ENCODE measurements around the gene TMIE.

The TMIE gene

GRCh38 chr3:46708401-46709156 is 7.4 kb downstream of the TMIE start:
- DNase-seq (ENCODE audit: low spot score): no peak

GRCh38 chr3:46709157-46709654 is 8.0 kb downstream of the TMIE start:
- no peak for DNase-seq (ENCODE audit: low spot score)

- no peak for DNase-seq (ENCODE audit: low spot score)
Measured at GRCh38 chr3:46709721-46710120, 8.5 kb downstream of the TMIE start.

GRCh38 chr3:46710229-46710628 is 9.0 kb downstream of the TMIE start:
- no peak for DNase-seq (ENCODE audit: low spot score)

- DNase-seq (ENCODE audit: low spot score): no peak
Measured at GRCh38 chr3:46710671-46711295, 9.6 kb downstream of the TMIE start.

GRCh38 chr3:46711305-46711704 is 10.1 kb downstream of the TMIE start:
- DNase-seq (ENCODE audit: low spot score): no peak

GRCh38 chr3:46711760-46712159 is 10.6 kb downstream of the TMIE start:
- DNase-seq (ENCODE audit: low spot score): no peak

GRCh38 chr3:46712191-46713049 is 11.2 kb downstream of the TMIE start:
- no peak for DNase-seq (ENCODE audit: low spot score)

- DNase-seq (ENCODE audit: low spot score): no peak
Measured at GRCh38 chr3:46713050-46713897, 12.1 kb downstream of the TMIE start.

- no peak for DNase-seq (ENCODE audit: low spot score)
Measured at GRCh38 chr3:46713898-46714552, 12.8 kb downstream of the TMIE start.

GRCh38 chr3:46714728-46715506 is 13.7 kb downstream of the TMIE start:
- no peak for DNase-seq (ENCODE audit: low spot score)

GRCh38 chr3:46715507-46716175 is 14.4 kb downstream of the TMIE start:
- no peak for DNase-seq (ENCODE audit: low spot score)

GRCh38 chr3:46716461-46717441 is 15.6 kb downstream of the TMIE start:
- no peak for DNase-seq (ENCODE audit: low spot score)

- no peak for DNase-seq (ENCODE audit: low spot score)
Measured at GRCh38 chr3:46717447-46718231, 16.4 kb downstream of the TMIE start, which contains the start of gene PRSS50. Gene PRSS50 (minus strand): TSS chr3:46717869. CDS start chr3:46717824, 45 bp downstream.

- no peak for DNase-seq (ENCODE audit: low spot score)
Measured at GRCh38 chr3:46719044-46719565, 17.9 kb downstream of the TMIE start.

- DNase-seq (ENCODE audit: low spot score): no peak
Measured at GRCh38 chr3:46719735-46720271, 18.6 kb downstream of the TMIE start.

- DNase-seq (ENCODE audit: low spot score): no peak
Measured at GRCh38 chr3:46721009-46721408, 19.8 kb downstream of the TMIE start.

Data from AG08395 (cell line).